ENCODE data around the gene DEDD.

The DEDD gene

GRCh38 chr1:161082996-161083747 lies 49.3 kb downstream of the DEDD start:
- H3K36me3 Mint-ChIP-seq = no peaks in the 10 kb centered on the region
- no peak overlapping the region for H3K4me3 Mint-ChIP-seq
- no peaks in the 10 kb centered on the region for H3K4me1 Mint-ChIP-seq
- no peak for ATAC-seq
- no peaks in the 10 kb centered on the region for H3K9me3 Mint-ChIP-seq
- H3K27me3 Mint-ChIP-seq = peaks cover 10% of the 10 kb centered on the region
- no peak overlapping the region for H3K27ac Mint-ChIP-seq

- no peak for ATAC-seq
- Mint-ChIP-seq H3K27me3 (peaks cover 10% of the 10 kb centered on the region), H3K4me1 (no peaks in the 10 kb centered on the region), H3K27ac (no peak overlapping the region), H3K4me3 (no peak overlapping the region), H3K9me3 (no peaks in the 10 kb centered on the region), H3K36me3 (no peaks in the 10 kb centered on the region)
Measured at GRCh38 chr1:161082483-161082882, 50.0 kb downstream of the DEDD start.

GRCh38 chr1:161081519-161081918 lies 50.9 kb downstream of the DEDD start:
- Mint-ChIP-seq H3K4me3 (no peak overlapping the region), H3K9me3 (no peaks in the 10 kb centered on the region), H3K27ac (no peak overlapping the region), H3K27me3 (peaks cover 10% of the 10 kb centered on the region), H3K4me1 (no peaks in the 10 kb centered on the region), H3K36me3 (no peaks in the 10 kb centered on the region)
- no peak for ATAC-seq

GRCh38 chr1:161080441-161081405 lies 51.7 kb downstream of the DEDD start:
- no peak for ATAC-seq
- H3K27me3 Mint-ChIP-seq = peaks cover 2% of the 10 kb centered on the region
- H3K4me1 Mint-ChIP-seq = no peaks in the 10 kb centered on the region
- H3K27ac Mint-ChIP-seq = no peak overlapping the region
- H3K36me3 Mint-ChIP-seq = no peaks in the 10 kb centered on the region
- no peaks in the 10 kb centered on the region for H3K9me3 Mint-ChIP-seq
- no peak overlapping the region for H3K4me3 Mint-ChIP-seq

- Mint-ChIP-seq H3K4me3 (peak overlapping the region; percentile 44), H3K36me3 (no peaks in the 10 kb centered on the region), H3K9me3 (no peaks in the 10 kb centered on the region), H3K27me3 (no peaks in the 10 kb centered on the region), H3K27ac (no peak overlapping the region), H3K4me1 (no peaks in the 10 kb centered on the region)
- no peak for ATAC-seq
Measured at GRCh38 chr1:161079436-161080110, 52.9 kb downstream of the DEDD start.

- ATAC-seq = no peak
- H3K9me3 Mint-ChIP-seq = no peaks in the 10 kb centered on the region
- H3K36me3 Mint-ChIP-seq = no peaks in the 10 kb centered on the region
- no peak overlapping the region for H3K4me3 Mint-ChIP-seq
- no peaks in the 10 kb centered on the region for H3K27me3 Mint-ChIP-seq
- H3K4me1 Mint-ChIP-seq = no peaks in the 10 kb centered on the region
- H3K27ac Mint-ChIP-seq = no peak overlapping the region
Measured at GRCh38 chr1:161077426-161077825, 55.0 kb downstream of the DEDD start.

GRCh38 chr1:161076410-161076809 lies 56.1 kb downstream of the DEDD start:
- Mint-ChIP-seq H3K4me1 (peaks cover 8% of the 10 kb centered on the region), H3K4me3 (no peak overlapping the region), H3K9me3 (no peaks in the 10 kb centered on the region), H3K27me3 (no peaks in the 10 kb centered on the region), H3K36me3 (no peaks in the 10 kb centered on the region), H3K27ac (no peak overlapping the region)
- ATAC-seq = no peak

GRCh38 chr1:161074676-161075368 lies 57.6 kb downstream of the DEDD start:
- H3K9me3 Mint-ChIP-seq = no peaks in the 10 kb centered on the region
- H3K27ac Mint-ChIP-seq = no peak overlapping the region
- H3K4me3 Mint-ChIP-seq = no peak overlapping the region

GRCh38 chr1:161073474-161074121 lies 58.9 kb downstream of the DEDD start:
- peaks cover 12% of the 10 kb centered on the region for H3K4me1 Mint-ChIP-seq
- H3K36me3 Mint-ChIP-seq = peaks cover 12% of the 10 kb centered on the region
- no peaks in the 10 kb centered on the region for H3K27me3 Mint-ChIP-seq
- no peak for ATAC-seq
- no peak overlapping the region for H3K4me3 Mint-ChIP-seq
- H3K9me3 Mint-ChIP-seq = no peaks in the 10 kb centered on the region
- no peak overlapping the region for H3K27ac Mint-ChIP-seq

More at GRCh38 chr1:161074676-161075368, 57.6 kb downstream of the DEDD start:
- H3K4me1 Mint-ChIP-seq = peaks cover 12% of the 10 kb centered on the region
- no peaks in the 10 kb centered on the region for H3K27me3 Mint-ChIP-seq
- no peak for ATAC-seq
- H3K36me3 Mint-ChIP-seq = no peaks in the 10 kb centered on the region

GRCh38 chr1:161072751-161073449 lies 59.6 kb downstream of the DEDD start:
- H3K36me3 Mint-ChIP-seq = peaks cover 17% of the 10 kb centered on the region
- H3K27me3 Mint-ChIP-seq = no peaks in the 10 kb centered on the region
- H3K4me1 Mint-ChIP-seq = peaks cover 19% of the 10 kb centered on the region
- H3K27ac Mint-ChIP-seq = no peak overlapping the region
- no peak overlapping the region for H3K4me3 Mint-ChIP-seq
- ATAC-seq = no peak
- no peaks in the 10 kb centered on the region for H3K9me3 Mint-ChIP-seq

GRCh38 chr1:161071886-161072371 lies 60.5 kb downstream of the DEDD start:
- H3K27me3 Mint-ChIP-seq = no peaks in the 10 kb centered on the region
- no peak overlapping the region for H3K4me3 Mint-ChIP-seq
- peaks cover 25% of the 10 kb centered on the region for H3K36me3 Mint-ChIP-seq
- H3K4me1 Mint-ChIP-seq = peaks cover 29% of the 10 kb centered on the region
- no peak for ATAC-seq
- H3K27ac Mint-ChIP-seq = peak overlapping the region; percentile 94
- H3K9me3 Mint-ChIP-seq = no peaks in the 10 kb centered on the region
